ENCODE results near the gene SRPK2.

SRPK2 gene

DNA sequence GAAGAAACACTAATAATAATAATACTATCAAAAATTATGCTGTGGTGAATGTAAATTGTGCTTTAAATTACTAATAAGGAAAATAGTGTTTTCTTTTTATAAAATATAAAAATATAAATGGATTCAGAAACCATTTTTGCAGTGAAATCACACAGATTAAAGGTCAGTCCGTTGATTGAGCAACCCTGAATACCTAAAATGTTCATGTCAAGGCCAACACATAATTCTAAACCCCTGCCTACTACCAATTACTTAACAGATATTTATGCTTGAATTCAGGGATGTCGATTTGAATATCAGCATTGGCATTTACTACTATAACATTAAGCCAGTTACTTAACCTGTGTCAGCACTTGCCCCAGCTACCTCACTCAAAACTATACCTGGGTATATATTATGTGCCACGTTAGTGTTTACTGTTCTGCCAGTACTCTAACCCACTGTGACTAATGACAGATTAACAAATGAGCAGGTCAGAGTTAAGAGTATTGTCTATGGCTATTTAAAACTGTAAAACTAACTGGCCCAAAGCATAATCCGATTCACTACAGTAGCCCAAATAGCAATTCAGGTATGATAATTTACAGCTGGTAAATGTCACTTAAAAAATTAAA lies 209.7 kb downstream of the SRPK2 start:
- no peak for DNase-seq

DNA sequence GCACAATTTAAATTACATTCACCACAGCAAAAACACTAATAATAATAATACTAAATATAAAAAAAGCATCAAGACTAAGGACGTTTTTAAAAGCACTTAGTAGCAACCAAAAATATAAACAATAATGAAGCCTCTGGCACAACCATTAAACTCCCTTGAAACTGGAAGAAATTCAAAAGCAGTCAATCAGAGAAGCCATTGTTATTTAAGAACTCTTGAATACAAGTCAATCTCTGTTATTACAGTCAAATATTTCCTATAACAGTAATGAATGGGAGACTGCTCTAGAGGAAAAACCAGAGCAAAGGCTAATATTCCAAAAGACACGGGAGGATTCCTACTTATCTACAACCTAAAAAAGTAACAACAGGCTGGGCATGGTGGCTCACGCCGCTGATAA lies 210.5 kb downstream of the SRPK2 start:
- DNase-seq, result no peak

- no peak for DNase-seq
Measured at GRCh38 chr7:105177026-105177425, 211.7 kb downstream of the SRPK2 start.

DNA sequence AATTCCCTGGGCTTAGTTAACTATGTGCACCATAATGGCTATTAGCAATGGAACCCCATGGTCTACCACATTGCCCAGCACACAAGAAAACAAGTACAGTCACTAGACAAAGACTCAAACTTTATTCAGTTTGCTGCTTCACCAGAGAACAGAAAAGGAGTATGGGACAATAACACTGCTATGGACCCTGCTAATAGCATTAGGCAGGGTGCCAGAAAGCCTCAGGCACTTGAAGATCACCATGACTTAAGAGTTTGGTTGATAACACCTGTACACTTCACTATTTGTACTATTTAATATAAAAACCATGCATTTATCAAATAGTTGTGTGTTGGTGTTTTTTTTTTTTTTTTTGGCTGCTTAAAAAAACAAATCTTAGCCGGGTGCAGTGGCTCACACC lies 215.1 kb downstream of the SRPK2 start:
- DNase-seq, result no peak

- DNase-seq, result no peak
Measured at GRCh38 chr7:105164751-105165150, 224.0 kb downstream of the SRPK2 start.

- no peak for DNase-seq
Measured at GRCh38 chr7:105163718-105164117, 225.0 kb downstream of the SRPK2 start.

DNA sequence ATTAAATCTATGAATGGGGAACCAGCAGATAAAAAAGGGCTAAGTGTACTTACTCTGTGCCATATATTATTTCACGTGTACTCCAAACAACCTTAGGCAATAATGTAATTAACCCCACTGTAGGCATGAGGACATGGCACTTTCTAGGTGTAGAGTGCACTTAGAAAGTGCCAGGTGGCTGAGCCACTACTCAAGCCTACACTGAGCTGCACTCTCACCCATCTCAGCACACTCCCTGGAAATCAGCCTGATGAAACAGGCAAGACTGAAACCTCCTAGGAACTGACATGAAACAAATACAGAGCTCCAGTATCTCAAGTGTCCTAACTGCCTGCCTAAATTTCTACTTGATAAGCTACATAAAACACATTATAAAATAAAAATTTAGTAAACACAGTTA lies 227.4 kb downstream of the SRPK2 start:
- DNase-seq, result no peak

- DNase-seq, result no peak
Measured at GRCh38 chr7:105157278-105157677, 231.4 kb downstream of the SRPK2 start.

DNA sequence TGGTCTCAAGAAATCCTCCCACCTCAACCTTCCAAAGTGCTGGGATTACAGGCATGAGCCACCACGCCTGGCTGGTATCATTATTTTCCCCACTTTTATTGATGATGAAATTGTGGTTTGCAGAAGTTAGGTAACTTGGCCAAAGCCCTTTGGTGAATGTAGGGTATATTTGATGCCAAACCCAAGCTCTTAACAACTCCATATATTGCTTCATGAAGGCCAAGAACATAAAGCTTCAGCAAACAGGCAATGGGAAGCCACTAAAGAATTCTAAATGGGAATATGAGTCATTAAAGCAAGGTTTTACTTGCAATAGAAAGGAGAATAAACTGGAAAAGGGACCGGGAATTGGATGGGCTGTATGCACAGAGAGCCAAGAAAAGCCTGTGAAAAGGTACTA lies 232.0 kb downstream of the SRPK2 start:
- DNase-seq, result no peak

GRCh38 chr7:105154084-105154483 lies 234.6 kb downstream of the SRPK2 start:
- no peak for DNase-seq

GRCh38 chr7:105153531-105153930 lies 235.2 kb downstream of the SRPK2 start:
- DNase-seq, result no peak

DNA sequence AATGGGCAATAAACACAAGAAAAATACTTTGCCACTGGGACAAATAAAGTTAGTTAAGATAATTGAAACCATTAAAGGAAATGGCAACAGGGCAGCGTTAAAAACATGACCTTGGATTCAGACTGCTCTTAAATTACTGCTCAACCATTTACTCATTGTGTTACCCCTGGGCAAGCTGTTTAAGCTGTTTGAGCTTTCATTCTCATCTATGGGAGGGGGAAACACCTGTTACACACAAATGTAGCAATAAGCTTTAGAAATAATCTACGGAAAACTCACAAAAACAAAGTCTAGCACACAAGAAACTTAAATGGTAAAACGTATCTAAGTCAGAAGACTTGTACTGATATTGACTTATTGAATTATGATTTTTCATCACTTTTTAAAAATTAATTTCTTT lies 237.6 kb downstream of the SRPK2 start:
- no peak for DNase-seq

GRCh38 chr7:105149827-105150226 lies 238.9 kb downstream of the SRPK2 start:
- DNase-seq, result no peak

- no peak for DNase-seq
Measured at GRCh38 chr7:105141068-105141467, 247.7 kb downstream of the SRPK2 start.

DNA sequence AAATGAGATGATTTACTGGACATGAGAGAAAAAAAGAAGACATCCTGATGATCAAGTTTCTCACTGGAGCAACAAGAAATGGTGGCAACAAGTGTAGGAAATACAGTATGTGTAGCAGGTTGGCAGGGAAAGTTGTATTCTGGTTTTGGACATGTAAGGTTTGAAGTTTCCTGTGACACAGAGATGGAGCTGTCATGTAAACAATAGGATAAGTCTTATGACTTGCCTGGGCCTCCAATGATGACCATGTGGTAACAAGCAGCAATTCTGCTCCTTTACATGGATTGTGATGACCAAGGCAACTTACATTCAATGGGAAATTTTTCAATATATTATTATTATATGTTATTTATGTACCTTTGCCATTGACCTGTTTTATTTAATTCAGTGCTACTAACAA lies 249.3 kb downstream of the SRPK2 start:
- no peak for DNase-seq

DNA sequence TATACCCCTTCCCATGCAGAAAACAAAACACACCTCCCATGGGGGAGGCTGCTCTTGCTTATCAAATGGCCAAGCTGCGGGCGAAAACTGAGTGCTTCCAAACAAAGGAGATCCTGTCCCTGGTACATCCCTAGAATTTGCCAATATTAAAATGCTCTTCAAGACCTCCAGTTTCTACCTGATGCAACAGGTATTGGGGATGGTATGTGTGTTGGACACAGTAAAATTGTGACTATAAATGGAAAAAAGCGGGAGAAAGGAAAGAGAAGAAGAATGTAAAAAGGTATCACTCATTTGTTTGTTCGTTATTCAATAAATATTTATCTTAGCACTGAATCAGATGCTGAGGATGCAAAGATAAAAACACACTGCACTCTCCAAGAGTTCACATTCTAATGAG lies 250.8 kb downstream of the SRPK2 start:
- no peak for DNase-seq

DNA sequence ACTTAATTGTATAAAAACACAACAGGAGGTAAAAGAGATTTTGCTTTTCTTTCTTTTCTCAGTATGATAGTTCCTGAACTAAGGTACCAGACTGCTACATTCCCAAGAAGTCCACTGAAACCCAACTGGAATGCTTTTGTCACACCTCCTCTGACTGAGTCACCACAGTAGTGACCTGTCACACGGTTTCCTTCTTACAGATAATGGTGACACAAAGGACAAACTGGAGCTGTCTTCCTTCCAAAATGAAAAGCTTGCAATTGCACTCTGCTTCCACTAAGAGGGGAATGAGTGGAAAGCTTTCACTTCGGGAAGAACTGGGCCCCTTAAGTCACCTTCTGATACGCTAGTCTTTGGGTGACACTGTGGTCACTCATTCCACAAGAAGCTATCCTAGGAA lies 252.5 kb downstream of the SRPK2 start:
- no peak for DNase-seq

DNA sequence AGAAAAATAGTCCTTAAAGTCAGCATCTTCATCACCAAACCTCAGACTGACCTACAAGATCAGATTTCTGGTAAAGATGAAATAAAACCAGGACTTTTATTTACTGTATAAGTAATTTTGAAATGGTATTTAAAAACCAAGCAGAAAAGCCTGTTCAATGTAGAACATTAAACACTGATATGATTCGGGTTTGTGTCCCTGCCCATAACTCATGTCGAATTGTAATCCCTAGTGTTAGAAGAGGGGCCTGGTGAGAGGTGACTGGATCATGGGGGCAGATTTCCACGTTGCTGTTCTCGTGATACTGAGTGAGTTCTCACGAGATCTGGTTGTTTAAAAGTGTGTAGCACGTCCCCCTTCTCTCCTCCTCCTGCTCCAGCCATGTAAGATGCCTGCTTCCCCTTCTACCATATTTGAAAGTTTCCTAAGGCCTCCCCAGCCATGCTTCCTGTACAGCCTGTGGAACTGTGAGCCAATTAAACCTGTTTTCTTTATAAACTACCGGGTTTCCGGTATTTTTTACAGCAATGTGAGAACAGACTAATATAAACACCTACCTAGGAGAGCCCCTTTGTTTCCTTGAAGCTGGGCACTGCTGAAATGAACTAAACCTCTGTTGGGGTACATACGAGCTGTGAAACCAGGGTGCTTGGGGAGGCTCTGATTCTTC lies 254.6 kb downstream of the SRPK2 start:
- DNase-seq, result no peak

- no peak for DNase-seq
Measured at GRCh38 chr7:105133358-105133757, 255.4 kb downstream of the SRPK2 start.

GRCh38 chr7:105132835-105133234 lies 255.9 kb downstream of the SRPK2 start:
- no peak for DNase-seq

DNA sequence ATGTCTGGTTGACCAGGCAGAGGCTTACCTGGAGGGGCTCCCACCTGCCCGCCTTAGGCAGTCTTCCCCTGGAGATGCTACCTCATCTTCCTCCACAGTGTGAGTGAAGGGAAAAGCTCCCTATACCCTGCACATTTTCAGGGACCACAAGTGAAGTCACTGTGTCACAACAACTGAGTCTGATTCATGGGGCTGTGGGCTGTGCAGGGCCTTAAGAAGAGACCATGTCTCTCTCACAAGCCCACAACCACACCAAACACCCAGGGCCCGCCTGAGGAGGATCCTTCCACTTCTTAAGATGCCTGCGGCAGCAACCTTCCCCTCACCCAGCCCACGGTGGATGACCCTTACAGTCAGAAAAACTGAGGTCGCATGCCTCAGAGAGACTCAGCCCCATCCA lies 256.4 kb downstream of the SRPK2 start:
- DNase-seq, result no peak

- DNase-seq, result no peak
Measured at GRCh38 chr7:105131890-105132289, 256.8 kb downstream of the SRPK2 start.

GRCh38 chr7:105131033-105131656 lies 257.6 kb downstream of the SRPK2 start:
- peak; percentile 70 for DNase-seq

DNA sequence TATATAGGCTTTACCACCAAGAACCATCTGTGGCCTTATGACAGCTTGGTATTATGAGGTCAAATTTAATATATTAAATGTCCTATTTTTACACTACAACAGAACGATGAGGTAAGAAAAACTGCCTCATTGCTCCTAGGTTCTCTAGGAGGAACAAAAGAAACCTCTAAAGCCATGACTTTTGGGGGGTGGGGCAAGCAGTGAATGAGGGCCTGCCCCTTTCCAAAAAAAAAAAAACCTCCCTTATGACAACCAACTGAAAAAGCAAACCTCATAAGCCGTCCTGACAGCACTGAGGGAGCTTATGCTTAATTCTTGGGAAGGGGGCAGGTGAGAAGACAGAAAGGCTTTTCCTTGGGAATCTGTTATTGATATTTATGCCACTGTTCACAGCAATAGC lies 258.1 kb downstream of the SRPK2 start:
- no peak for DNase-seq

DNA sequence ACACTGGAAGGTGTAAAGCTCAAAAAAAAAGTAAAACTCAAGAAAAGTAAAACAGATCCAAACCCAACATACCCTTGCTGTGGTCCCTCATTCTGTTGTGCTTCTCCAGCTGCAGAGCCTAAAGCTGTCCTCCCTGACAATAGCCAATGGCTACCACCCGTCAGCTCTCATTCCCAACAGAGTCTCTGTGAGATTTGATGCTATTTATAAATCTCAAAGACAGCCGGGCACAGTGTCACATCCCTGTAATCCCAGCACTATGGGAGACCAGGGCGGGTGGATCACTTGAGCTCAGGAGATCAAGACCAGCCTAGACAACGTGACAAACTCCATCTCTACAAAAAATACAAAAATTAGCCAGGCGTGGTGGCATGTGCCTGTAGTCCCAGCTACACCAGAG lies 258.7 kb downstream of the SRPK2 start:
- no peak for DNase-seq

All from activated CD4-positive, alpha-beta T cell treated with anti-CD3 and anti-CD28 coated beads, Interleukin-2, amount 50 U/mL, for 16 hours (primary cell).